Cortex of kidney (tissue), 1 donor: ENCODE data around the gene SOSTDC1.
"Not testable (repeated sequence)": the region's sequence is repeated elsewhere in the genome, so short reads cannot be mapped to it uniquely, and the experiment has no call there.

Experiments
- DNase-seq: peaks from one replicate; lab custom pipeline; 2025; lab: John Stamatoyannopoulos, UW

Gene SOSTDC1

GRCh38 chr7:16465469-16466361 lies at the start of gene SOSTDC1:
Gene SOSTDC1, minus strand, starts transcription at chr7:16465738. Its CDS starts 70 bp downstream, at chr7:16465668.
- no peak for DNase-seq

GRCh38 chr7:16514729-16515128 lies 49.2 kb upstream of the SOSTDC1 start:
- DNase-seq: no peak

DNA sequence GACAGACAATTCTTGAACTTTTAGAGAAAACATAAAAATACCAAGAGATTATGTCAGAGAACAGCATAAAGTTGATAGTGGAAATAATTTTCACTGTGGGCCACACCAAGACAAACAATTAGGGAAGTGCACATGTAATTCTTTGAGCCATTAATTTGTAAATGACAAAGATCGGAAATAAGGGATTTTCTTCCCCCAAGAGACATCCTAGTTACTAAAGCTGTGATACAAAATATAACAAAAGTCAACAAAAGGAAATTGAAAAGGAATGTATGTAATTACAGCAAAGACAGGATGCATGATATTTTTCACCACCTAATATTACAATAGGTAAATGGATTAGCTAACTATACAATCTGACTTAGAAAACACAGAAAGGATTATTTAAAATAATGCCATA lies 48.7 kb upstream of the SOSTDC1 start:
- DNase-seq: no peak

DNA sequence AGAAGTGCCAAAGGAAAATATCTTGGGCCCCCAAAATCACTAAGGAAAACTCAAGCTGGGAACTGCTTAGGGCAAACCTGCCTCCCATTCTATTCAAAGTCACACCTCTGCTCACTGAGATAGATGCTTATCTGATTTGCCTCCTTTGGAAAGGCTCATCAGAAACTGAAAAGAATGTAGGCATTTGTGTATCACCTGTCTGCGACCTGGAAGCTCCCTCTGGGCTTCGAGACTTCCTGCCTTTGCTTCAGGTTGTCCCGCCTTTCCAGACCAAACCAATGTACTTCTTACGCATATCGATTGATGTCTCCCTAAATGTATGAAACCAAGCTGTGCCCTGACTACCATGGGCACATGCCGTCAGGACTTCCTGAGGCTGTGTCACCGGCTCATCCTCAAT lies 46.6 kb upstream of the SOSTDC1 start:
- no peak for DNase-seq

DNA sequence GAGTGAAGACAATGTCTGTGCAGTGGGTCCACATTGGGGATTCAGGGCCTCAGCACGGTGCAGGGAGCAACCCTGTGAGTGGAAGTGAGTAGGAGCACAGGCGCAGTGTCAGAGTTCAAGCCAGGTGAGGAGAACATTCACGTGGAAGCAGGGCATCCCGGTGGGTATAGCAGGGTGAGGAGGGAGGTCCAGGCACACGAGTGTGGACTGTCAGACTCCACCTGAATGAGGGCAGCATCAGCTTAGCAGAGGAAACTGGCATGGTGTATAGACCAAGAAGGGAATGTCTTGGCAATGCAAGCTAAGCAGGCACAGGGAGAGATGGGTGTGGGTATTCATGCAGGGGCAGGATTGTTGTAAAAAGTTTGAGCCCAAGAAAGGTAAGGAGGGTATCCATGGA lies 45.8 kb upstream of the SOSTDC1 start:
- DNase-seq: no peak

DNA sequence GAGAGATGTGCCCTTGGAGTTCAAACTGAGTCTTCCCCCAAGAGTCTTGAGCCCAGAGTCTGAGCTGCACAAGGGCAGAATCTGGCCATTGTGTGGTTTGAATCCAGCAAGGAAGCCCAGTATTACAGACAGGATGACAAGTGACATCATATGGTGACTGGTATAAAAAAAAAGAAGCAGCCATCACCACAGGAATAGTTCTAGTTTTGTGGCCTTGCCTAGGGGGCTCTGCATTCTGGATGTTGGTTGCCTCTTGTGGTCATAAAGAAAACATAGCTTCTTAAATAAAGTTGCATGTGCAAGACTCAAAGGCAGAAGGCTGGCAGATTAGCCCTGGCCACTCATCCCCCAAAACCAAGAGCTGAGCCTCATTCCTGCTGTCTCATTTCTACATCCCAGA lies 44.3 kb upstream of the SOSTDC1 start:
- no peak for DNase-seq

- DNase-seq: not testable (repeated sequence)
Measured at GRCh38 chr7:16506422-16506821, 40.9 kb upstream of the SOSTDC1 start.

GRCh38 chr7:16504019-16504418 lies 38.5 kb upstream of the SOSTDC1 start:
- DNase-seq: no peak

GRCh38 chr7:16502303-16502702 lies 36.8 kb upstream of the SOSTDC1 start:
- no peak for DNase-seq

GRCh38 chr7:16498122-16498521 lies 32.6 kb upstream of the SOSTDC1 start:
- DNase-seq: no peak

DNA sequence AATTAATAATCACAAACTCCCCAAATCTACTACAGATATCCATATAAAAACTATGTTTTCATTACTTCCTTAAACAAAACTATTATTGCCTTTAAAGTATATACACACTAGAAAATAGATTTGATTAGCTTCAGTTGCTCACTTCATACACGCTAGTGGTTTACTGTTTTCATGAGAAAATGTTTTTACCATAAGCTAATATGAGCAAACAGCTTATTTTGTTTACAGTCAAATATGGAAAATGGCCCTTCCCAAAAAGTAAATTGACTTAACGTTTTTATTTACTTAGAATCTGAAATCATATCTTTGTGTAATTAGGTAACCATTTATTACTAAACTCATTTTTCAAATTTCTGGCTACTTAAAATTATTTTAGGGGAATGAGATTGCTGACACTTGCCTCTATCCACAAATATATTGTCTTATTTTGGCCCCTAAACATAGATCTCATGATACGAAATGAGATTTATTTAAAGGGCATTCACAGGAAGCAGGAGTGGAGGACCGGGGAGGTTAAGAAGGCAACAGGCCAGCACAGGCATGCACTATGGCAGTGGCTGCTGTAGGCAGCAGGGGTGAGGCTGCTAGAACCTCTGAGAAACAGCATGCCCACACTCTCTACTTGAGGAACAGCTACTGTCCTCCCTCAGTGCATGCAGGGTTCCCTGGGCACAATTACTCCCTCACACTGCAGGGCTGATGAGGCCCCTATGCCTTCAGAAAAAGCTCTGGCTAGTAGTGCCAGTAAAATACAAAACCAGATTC lies 29.6 kb upstream of the SOSTDC1 start:
- no peak for DNase-seq

DNA sequence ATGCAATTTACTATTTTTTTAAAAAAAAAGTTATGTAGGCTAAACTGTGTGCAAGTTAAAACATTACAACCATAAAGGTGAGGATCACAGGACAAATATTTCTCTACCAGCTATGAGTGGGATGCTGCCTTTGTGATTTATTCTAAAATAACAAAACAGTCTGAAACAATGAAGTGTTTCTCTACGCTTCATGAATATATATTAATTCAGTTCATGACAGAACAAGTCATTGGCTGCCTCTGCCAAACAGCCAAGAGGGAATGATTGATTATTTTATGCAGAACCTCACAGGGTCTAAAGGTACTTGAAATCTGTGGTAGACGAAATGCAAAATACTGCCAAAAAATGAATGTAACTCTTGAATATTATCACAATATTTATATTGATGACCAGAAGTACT lies 29.0 kb upstream of the SOSTDC1 start:
- no peak for DNase-seq

DNA sequence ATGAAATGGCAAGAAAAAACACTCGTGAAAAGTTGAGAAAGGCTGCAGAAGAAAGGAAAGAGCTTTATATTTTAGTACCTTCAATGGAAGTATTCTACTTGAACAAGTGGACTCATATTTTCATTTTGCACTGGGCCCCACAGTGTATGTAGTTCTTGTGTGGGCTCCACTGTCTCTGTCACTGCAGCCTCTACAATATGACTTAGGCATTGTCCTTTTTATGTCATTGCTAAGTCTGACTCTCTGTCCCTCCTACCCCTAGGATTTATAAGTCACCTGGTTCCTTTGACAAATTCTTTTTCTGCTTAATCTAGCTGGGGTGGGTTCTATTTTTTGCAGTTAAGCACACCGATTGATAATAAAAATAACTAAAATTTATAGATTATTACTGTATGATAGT lies 27.7 kb upstream of the SOSTDC1 start:
- DNase-seq: no peak

DNA sequence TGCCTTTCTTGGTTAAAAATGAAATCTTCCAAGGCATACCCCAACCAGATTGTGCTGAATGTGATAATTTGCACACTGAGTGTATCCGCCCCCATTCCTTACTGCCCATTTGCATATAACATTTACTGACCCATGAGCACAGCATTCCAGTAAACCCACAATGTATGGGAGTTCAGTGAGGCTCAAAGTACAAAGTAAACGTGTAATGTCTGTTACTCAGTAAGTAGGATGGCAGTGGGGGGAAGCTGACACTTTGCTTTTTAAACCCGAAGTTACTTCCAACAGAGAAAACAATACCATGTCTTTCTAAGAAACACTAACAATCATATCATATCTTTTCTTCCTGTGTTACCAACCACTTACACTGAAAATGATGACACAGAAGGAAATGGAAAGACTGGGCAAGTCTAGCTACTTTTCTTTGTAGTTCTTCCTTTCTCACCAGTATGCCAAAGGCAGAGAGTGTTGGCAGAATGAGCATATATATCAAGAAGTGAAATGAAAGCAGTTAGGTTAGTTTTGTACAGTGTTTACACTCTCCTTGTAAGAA lies 27.1 kb upstream of the SOSTDC1 start:
- no peak for DNase-seq

DNA sequence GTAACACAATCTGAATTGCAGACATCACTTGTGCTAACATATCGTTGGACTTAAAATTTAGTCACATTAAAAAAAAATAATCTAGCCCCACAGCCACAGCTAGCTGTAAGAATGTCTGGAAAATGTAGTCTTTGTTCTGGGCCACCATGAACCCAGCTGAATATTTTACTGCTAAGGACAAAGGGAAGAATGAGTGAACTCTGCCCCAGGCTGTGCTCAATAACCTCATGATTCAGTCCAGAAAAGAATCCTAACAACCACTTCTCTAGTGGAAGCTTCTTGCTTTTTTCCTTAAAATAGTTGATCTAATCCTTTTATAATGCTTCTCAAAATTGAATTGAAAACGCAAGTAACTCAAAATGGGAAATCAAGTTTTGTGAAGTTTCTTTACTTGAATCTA lies 25.6 kb upstream of the SOSTDC1 start:
- DNase-seq: no peak

DNA sequence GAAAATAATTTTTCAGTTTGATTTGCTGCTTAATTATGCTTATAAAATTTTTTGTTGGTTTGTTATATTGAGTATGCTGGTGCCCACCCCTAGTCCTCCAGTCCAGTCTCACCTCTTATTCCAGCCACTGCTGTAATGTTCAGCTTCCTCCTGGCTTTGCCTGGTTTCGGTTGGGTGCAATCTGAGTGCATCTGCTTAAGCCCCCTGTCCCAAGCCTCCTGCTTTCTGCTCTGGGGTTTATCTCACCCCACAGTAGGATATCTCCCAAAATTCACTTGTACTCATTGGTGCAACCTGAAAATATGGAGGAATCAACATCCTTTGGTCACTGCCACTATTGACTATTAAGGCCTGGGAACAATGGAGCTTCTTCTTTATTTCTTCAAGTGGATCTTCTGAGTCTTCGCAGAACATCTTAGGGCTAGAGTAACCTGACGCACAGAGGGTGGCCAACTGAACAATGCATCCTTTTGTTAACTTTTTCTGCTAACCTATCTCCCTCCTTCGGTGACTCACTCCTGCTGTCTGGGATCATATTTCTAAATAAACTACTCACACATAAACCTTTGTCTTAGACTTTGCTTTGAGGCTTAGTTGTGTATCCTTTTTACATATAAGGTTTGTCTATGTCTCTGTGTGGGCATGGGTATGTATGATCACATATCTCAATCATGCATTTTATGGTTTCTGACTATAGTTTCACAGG lies 19.1 kb upstream of the SOSTDC1 start:
- no peak for DNase-seq

DNA sequence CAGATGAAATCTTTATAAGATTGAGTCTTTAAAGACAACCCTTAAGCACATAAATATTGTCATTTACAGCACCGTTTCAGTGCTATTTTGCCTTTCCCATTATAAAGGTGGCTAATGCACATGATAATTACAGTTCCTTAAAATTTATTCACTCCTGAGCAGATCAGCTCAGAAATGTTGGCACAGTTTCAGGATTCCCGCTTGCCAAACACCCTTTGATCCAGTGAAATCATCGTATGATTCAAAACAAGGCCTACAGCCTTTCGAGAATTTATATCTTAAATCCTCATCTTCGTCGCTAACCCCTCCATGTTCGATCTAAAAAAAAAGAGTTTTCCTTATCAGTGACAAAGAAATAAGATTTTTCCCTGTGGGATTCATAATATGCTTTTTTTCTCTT lies 14.1 kb upstream of the SOSTDC1 start:
- DNase-seq: no peak

DNA sequence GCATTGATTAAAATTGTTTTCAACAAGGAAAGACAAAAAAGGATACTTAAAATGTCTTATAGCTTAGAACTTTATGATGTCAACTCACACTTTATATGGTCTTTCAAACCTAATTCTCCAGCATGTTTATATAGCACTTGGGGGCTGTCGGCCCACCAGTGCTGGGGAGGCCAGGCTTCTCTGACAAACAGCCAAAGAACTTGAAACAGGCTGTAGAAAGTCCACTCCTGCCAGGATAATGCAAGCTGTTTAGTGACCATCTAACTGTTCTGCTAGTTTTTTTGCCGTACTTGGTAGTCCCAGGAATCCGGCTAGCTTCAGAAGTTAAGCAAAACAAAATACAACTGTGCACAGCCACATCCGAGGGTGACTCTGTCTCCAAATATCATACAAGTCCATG lies 13.6 kb upstream of the SOSTDC1 start:
- no peak for DNase-seq

DNA sequence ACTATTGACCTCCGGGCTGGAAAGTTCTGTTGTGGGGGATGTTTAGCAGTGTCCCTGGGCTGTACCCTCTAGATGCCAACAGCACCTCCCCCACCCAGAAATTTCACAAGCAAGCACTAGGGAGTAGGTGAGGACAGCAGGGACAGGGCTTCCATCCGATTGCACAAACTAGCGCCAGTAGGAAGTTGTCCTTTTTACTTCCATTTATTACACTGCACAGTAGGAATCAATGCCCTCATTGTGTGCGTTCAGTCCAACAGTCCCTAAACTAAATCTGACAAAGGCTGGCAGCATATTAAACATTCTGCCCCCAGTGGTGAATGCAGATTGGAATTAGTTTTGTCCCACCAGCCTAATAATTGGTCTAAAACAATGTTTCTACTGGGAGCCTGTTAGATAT lies 6.4 kb upstream of the SOSTDC1 start:
- no peak for DNase-seq

DNA sequence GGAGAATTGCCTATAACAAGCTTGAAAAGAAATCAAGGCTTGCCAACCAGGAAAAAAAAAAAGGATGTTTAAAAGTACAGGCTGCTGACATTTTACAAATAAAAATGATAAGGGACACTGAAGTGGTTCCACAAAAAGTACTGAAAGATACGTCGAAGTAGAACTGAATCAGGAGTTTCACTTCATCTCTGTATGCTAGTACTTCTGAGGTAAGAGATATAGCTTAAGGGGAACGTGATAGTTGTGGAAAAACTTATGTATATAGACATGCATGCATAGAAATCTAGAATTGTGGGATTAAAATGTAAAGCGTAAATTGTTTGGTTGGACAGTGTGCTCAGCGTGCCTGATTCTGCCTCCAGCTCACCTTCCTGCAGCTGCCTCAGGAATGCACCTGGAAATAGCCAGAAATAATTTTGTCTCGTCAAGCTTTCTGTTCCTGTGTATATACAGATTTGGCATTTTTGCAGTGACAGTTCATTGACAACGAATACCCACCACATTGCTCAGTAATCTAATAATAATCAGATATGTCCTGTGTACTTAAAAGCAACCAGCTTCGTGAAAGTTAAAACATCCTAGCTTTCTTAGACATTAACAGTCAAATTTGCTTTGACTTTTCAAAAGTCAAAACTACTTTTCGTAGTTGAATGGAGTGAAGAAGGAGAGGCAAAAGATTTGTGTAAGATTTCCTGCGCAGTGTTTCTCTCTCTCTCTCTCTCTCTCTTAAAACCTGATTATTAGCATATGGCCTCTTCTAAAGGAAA lies 1.4 kb downstream of the SOSTDC1 start:
- DNase-seq: no peak

DNA sequence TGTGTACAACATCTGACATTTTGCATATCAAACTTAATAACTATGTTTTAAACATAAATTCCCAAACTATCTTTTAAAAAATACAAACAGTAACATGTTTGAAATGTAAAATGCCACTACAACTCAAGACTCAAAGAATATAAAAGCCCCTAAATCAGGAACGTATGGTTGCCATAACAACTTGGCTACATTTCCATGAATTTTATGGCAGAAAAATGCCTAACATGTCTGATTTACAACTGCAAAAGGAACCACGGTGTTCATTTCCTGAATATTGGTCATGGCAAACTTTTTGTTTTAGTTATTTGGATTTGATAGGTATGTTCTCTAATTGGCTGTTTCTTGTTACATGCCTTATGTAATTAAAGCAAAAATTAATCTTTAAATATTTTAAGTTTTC lies 2.0 kb downstream of the SOSTDC1 start:
- DNase-seq: no peak
